Activated CD4-positive, alpha-beta T cell treated with anti-CD3 and anti-CD28 coated beads for 24 hours (primary cell): ENCODE results near the gene NCKAP5.

Source experiments
- DNase-seq, 2 donors: peaks; one replicate each; pipeline ENCODE4 v3.0.0-alpha.2; 2020; ENCODE audit warnings: low read depth in 2 of 2

Gene NCKAP5

DNA sequence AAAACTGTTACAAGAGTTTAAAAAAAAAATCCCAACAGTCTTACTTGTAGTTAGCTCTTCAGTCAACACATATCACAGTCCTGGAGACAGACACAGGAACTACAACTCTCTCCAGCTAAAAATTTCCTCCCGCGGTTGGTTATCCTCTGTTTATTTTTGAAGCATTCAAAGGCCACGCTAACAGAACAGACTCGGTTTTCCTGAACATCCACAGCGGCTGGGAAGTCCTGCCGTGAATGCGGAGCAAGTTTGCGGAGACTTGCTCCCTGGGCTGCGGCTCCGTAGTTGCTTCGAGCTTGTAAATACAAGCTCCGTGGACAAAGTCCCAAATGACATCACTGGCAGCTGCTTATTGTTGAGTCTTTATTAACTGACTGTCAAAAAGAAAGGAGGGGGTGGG, at the start of gene NCKAP5:
NCKAP5 (minus strand) TSS at position 292 of the 400 bp plus-strand sequence. CDS start 50,937 bp downstream, outside the sequence.
- no peak for DNase-seq

GRCh38 chr2:133609664-133610063, 41.4 kb upstream of the NCKAP5 start:
- DNase-seq, result no peak

GRCh38 chr2:133608291-133608690, 40.0 kb upstream of the NCKAP5 start:
- DNase-seq, result no peak

DNA sequence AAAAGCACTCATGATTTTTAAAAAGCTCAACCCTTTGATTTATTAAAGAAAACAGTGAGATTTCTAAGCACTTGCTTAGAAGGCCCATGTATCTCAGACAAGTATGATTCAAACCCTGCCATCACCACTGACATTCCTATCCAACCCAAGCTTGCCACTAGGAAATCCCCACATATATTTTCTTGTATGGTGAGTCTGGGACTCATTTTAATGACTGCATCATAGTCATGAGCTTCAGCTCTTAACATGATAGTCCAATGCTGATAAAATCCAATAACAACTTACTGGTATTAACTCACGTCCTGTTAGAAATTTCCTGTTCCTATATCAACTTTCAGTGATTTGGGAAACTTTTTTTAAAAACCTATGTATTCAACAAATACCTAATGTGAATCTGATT, 39.4 kb upstream of the NCKAP5 start:
- no peak for DNase-seq

DNA sequence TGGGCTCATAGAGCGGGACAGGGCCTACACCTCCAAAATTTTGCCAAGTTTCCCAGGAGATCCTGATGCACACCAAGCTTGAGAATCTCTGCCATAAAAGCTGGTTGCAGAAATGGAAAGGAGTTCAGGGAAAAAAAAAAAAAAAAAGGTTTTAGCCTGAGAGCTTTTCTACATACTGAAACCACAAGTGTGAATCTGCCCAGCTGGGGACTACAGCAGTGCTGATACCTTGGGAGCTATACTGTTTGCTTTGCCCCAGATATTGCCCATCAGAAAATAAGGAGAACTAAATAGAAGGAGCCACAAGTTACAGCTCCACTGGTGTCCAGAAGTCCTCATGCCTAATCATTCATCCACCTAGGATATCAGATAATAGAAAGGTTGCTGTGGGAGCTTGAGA, 38.4 kb upstream of the NCKAP5 start:
- no peak for DNase-seq

GRCh38 chr2:133605766-133606137, 37.5 kb upstream of the NCKAP5 start:
- DNase-seq, result no peak

DNA sequence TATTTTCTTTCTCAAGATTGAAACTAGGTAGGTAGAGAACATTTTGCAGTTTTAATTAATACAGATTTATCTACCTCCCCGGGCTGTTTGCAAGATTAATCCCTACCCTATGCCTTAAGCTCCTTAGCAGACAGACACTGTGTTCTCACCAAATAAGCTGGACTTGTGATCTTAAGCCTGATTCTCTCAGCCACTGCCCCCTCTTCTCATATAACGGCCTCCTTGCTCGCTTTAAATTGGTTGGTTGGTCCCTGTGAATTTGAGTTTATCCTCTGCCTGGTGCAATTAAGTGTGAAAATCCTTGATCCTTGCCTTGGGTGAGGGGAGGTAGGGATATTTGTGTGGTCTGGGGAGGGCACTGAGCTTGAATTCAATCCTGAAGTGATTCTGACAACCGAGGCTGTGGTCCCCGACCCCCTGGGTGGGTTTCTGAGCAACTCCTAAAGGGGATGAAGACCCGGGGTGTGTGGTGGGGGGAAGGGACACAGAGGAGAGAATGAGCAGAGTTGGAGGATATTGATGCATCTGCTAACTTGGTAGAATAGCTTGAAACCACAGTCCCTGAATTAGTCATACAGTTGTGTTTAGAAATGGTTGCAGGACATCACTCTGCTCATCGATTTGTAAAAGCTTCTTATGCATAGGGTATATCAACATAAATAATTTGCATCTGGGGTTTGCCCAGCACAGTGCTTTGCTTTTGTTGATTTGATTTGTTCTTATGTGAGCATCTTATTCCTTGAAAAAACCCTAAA, 36.9 kb upstream of the NCKAP5 start:
- no peak for DNase-seq

- no peak for DNase-seq
These were observed 34.8 kb upstream of the NCKAP5 start for GRCh38 chr2:133603109-133603508.

GRCh38 chr2:133602538-133602937, 34.3 kb upstream of the NCKAP5 start:
- no peak for DNase-seq

GRCh38 chr2:133600266-133600928, 32.1 kb upstream of the NCKAP5 start:
- DNase-seq, result no peak

- no peak for DNase-seq
These were observed 31.5 kb upstream of the NCKAP5 start for GRCh38 chr2:133599811-133600210.

DNA sequence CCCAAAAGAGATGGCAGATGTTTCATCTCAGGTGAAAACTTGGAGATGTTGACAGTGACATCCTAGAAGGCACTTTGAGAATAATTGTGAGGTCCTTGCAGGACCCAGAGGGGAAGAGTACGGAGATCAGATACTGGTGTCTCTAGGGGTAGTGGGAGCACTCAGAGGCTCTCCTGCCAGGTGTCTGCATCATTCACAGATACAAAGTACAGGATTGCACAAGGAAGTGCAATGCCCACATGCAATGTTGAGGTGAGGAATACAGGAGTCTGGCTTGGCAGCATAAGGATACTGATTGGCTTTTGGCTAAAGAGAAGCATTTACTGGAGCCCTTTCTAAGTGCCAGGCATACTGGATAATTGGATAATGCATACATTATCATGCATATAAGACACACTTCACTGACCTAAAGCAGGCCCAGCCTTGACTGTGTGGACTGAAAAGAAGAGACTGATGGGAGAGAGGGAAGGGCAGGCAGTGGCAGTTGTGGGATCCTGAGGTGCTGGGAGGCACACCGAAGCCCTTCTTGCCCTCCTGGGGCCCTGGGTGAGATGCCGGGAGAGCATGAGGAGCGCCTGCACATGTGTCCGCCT, 31.0 kb upstream of the NCKAP5 start:
- no peak for DNase-seq

DNA sequence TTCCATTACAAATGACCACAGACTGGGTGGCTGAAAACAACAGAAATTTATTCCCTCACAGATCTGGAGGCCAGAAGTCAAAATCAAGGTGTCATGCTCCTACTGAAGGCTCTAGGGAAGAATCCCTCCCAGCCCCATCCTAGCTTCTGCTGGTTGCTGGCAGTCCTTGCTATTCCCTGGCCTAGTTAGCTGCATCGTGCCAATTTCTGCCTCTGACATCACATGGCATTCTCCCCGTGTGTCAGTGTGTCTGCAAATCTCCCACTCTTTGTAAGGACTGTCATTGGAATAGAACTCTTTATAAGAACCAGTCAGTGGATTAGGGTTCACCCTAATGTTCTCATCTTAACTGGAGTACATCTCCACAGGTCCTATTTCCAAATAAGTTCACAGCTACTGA, 30.5 kb upstream of the NCKAP5 start:
- no peak for DNase-seq

GRCh38 chr2:133596701-133597393, 28.6 kb upstream of the NCKAP5 start:
- DNase-seq, result no peak

DNA sequence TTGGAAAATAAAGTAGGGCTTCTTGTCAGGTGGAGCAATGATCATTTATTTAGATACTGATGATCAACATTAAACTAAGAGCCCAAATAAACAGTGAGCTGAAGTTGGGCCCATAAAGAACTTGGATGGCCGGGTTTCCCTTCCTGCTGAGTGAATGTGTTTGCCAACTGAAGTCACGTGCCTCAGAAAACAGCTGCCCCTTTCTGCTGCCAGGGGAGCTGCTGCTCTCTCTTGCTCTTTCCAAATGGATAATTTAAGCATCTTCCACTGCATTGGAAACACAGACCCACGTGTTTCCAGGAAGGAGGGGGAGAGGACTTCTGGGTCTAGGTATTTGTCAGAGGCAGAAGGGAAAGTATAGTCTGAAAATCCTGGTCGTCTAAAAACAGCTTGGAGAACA, 22.9 kb upstream of the NCKAP5 start:
- no peak for DNase-seq

- no peak for DNase-seq
These were observed 21.2 kb upstream of the NCKAP5 start for GRCh38 chr2:133589456-133589855.

DNA sequence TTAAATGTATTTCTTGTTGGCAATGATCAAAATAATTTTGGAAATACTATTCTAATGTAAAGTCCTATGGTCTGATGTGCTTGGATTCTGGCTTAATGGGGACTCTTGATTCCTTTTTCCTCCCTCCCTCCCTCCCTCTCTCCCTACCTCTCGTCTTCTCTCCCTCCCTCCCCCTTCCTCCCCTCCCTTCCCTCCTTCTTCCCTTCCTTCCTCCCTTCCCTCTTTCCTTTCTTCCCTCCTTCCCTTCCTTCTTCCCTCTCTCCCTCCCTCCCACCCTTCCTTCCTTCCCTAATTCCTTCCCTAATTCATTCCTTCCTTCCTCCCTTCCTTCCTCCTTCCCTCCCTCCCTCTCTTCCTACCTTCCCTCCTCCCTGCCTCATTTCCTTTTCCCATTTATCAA, 19.9 kb upstream of the NCKAP5 start:
- no peak for DNase-seq

GRCh38 chr2:133586978-133587377, 18.7 kb upstream of the NCKAP5 start:
- no peak for DNase-seq

GRCh38 chr2:133581010-133581760, 12.9 kb upstream of the NCKAP5 start:
- no peak for DNase-seq

GRCh38 chr2:133579274-133579673, 11.0 kb upstream of the NCKAP5 start:
- no peak for DNase-seq

DNA sequence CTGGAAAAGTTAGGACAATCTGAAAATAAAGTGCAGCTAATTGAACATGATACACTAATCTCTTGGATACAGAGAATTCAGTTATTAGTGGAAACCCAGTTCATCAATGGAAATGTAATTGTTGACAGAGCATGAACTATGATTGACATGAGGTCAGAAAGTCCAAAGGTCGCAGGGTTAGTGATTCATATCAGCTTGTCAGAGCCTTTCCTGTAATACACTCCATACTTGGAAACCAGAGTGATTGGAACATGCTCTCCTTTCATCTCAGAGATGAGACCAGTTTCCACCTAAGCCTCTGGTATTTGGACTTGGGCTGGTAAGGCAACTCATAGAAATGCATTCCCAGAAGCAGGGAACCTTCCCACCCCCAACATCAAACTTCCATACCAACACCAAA, 8.5 kb upstream of the NCKAP5 start:
- DNase-seq, result no peak

DNA sequence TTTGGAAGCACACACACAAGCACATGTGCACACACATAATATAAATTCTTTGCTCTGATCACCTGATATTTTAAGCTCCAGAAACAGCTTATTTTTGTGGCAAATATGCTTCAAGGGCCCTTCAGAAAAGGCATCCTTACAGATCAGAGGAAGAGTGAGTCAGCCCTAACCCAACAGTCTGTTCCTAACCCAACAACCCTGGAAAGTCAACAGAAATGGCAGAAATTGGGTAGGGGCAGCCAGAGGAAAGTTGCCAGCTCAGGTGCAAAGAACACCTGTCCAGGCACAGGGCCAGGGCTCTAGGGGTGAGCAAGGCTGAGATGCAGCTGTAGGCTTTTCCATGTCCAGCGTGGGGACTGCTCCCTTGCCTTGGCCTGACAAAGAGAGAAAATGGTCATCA, 6.4 kb upstream of the NCKAP5 start:
- DNase-seq, result no peak
